Activated naive CD4-positive, alpha-beta T cell treated with anti-CD3 and anti-CD28 coated beads, Interleukin-2, amount 50 U/mL, for 16 hours (primary cell): ENCODE results near the gene ADM.

Experiments
- DNase-seq: peaks from one replicate; pipeline ENCODE4 v3.0.0-alpha.2; 2020

The ADM gene

GRCh38 chr11:10310301-10310841 lies 5.5 kb downstream of the ADM start:
- no peak for DNase-seq

- DNase-seq = no peak
Observed at GRCh38 chr11:10311802-10312201, 6.9 kb downstream of the ADM start.

- no peak for DNase-seq
Observed at GRCh38 chr11:10314199-10315072, 9.6 kb downstream of the ADM start.

DNA sequence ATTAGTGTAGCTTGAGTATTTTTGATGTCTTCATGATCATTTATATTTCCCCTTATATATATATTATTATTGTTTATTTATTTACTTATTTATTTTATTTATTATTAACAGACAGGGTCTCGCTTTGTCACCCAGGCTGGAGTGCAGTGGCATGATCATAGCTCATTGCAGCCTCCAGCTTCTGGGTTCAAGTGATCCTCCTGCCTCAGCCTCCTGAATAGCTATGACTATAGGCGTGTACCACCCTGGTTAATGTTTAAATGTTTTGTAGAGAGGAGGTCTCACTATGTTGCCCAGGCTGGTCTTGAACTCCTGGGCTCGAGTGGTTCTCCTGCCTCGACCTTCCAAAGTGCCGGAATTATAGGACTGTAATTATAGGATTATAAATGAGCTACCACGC lies 10.2 kb downstream of the ADM start:
- no peak for DNase-seq

DNA sequence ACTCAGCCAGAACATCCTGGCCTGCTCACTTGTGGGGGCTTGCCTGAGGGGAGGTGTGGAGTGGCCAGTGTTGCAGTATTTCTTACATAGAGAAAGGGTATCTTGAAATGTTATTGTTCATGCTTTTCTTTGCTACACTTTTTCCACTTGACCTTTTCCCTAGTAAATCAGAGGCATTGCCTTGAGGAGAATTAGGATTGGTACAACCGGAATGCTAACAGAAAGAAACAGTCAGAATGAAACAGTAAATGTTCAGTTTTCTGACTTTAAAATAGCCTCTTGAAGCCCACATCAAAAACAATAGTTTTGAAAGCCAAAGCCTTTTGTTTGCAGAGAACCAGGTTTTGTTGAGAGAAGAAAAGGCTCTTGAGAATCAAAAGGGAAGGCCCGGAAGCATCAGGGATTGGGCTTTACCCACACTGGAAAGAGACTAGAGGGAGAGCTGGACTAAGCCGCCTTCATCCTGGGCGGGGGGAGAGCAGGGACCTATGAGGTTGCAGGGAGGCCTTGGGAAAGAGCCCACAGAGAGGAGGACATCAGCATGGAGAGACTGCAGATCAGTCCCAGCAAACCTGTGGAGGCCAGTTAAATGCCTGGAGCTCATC lies 12.4 kb downstream of the ADM start:
- no peak for DNase-seq

- no peak for DNase-seq
Observed at GRCh38 chr11:10317776-10318526, 13.1 kb downstream of the ADM start.

GRCh38 chr11:10318527-10318802 lies 13.6 kb downstream of the ADM start:
- no peak for DNase-seq

DNA sequence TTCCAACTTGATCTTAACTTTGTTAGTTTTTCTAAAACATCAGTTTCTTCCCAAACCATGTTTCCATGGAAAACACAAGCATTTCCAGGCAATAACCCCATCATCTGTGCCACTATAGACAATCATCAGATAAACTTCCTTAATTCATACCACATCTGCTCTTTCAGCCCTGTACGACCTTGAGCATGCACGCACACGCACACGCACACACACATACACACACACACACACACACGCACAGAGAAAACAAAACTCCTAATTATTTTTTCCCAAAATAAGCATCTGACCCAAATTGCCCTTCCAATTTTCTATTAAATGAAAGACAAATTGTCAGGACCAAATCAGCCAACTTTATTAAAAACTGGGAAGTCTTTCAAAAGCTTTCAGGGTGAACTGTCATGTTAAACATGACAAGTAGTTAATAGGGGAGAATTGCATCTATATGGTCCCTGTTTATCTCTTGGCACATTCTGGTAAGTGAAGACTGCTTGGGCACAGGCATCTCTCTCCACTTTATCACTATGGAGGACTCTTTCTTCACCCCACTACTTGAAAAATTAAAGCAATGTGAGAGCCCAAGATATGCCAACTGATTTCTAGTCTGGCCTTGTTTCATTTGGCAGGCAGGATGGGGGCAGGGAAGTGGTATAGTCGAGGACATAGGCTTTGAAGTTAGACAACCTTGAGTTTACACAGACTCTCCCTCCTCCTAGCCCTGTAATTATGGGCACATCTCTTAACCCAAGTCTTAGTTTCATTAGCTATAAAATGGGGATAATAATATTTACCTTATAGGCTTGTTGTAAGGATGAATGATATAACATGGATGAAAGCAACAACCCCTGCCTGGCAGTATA lies 15.1 kb downstream of the ADM start:
- no peak for DNase-seq

- no peak for DNase-seq
Observed at GRCh38 chr11:10320736-10321465, 16.0 kb downstream of the ADM start.

DNA sequence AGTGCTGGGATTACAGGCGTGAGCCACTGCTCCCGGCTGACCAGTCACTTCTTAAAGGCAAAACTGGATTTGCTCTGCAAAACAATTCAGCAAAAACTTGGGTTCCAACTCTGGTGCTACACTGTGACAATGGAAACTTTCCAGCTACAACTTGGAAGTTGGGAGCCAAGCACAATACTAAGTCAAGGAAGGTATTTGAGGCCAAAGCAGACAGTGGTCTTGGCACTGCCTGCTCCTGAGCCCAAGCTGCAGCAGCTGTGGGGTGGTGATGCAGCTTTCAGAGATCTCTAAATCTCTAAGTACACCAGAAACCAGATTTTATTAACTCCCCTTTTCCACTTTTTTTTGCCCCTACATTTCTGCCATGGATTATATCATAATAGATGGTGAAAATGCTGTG lies 17.5 kb downstream of the ADM start:
- no peak for DNase-seq

DNA sequence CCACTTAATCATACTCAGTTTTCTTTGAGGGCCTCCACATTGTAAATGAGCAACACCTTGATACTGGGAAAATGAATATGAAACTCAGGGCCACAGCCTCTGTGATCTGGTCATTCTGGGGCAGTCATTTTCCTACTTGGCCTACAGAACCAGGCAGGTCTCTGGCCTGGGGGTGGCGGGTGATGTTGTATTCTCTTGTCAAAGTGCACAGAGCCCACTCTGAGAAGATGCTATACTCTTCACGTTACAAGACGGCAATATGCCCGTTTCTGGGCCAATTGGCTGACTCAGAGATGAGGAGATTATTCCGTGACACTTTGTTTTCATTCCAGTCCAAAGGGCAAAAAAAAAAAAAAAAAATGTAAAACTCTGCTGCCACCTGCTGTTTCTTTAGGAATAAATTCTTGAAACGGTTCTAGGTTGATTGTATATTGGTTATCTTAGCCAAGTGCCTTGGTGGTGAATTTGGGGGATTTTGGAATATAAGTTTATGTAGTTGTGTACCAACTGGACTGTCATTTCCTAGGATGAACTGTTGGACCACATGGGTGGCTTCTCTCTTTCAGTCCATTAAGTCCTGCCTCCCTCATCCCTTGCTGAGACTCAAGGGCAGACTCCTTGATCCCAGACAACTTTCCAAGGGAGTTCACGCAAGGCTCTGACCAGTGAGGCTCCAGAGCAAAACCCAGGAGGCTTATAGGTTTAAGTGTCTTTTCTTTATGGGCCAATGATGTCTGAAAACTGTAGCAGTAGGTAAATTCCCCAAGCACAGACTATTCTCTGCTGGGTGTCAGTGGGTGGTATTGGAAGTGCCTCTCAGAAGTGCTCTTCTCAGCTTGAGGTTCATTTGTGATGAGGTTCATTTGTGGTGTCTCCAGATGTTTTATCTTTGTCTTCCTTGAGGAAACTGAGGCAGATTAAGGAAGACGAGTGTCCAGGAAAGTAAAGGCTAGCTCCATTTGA lies 18.2 kb downstream of the ADM start:
- DNase-seq = peak; percentile 57

DNA sequence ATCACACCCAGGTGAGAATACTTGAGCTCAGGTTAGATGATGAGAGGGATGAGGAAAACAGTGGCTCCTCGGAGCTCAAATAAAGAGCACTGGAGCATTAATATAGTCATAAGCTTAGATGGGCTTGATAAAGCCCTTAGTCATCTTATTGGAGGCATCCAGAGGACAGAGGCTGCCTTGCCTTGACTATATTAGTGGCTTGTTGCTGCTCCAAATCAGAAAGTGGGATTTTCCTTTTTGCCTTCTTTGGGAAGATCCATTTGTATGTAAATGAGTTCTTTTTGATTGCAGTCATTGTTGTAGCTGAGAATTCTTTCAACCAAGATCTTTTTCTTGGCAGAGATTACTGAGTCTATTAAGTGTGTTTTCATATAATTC lies 18.9 kb downstream of the ADM start:
- no peak for DNase-seq

- DNase-seq = no peak
Observed at GRCh38 chr11:10324474-10324873, 19.6 kb downstream of the ADM start.

DNA sequence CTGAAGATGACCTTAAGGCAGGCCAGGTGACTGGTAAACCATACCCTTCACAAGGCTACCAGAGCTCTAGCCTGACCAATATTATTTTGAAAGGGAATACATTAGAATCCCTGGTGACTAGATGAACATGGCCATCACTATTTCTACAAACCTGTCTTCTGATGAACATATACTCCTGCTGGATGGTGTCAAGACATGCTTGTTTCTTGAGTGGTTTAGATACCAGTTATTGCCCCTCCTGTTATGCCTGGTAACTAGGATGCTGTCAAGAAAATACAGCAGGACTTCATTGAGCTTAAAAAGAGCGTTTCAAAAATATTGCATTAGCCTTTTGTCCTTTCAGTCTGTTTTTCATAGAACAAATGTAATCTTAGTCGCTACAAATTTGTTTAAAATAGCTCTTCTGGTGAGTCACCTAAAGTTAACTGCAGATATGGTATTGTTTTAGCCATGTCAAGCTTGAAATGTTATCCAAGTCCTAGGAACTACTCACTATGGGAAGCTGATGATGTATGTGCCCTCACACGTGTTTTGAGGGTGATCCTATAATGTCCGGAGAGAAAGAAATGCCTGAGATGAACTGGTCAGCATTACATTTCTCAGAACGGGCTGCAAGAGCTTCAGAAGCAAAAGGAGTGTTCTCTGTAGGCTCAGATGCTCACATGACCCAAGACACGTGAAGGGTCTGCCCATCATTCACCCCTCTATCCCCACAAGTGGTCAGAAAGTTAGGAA lies 20.6 kb downstream of the ADM start:
- DNase-seq = no peak

DNA sequence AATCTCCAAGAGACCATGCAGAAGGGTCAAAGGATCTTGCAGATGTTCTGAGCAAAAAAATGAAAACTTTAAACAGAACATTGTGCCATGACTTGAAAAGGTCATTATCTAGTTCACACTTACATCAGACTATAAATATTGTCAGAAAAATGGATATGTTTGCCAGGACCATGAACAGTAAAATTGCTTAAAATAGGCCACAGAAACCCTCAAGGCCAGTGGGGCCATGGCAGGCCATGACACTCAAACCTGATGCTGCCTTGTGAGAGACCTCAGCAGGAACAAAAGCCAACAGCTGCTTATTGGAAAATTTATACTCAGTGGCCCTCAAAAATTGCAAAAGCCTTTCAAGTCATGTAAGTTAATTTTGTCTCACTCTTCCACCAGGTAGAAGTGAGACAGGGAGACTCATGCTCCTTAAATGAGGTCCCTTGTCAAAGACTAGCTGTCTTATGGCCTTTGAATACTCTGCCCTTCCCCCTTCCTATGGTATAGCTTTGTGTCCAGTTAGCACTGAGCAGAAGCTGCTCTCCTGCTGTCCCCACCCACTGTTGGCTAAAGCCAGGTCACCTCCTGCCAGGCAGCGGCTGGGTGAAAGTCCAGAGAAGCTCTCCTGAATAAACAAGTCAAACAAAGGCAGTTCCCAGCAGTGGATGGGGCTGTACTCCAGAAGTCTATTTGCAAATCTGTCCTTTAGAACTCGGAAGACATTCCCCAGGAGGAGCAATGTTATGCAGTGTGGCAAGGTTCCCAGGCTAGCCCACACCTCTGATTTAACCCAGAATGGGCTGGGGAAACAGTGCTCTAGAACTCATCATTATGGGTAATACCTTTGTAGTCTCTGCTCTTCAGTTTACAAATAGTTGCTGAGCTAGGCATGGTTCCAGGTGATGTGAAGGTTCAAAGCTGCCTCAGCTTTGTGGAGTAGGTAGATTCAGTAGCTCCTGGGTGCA lies 21.4 kb downstream of the ADM start:
- no peak for DNase-seq

- DNase-seq = no peak
Observed at GRCh38 chr11:10327254-10327653, 22.4 kb downstream of the ADM start.

DNA sequence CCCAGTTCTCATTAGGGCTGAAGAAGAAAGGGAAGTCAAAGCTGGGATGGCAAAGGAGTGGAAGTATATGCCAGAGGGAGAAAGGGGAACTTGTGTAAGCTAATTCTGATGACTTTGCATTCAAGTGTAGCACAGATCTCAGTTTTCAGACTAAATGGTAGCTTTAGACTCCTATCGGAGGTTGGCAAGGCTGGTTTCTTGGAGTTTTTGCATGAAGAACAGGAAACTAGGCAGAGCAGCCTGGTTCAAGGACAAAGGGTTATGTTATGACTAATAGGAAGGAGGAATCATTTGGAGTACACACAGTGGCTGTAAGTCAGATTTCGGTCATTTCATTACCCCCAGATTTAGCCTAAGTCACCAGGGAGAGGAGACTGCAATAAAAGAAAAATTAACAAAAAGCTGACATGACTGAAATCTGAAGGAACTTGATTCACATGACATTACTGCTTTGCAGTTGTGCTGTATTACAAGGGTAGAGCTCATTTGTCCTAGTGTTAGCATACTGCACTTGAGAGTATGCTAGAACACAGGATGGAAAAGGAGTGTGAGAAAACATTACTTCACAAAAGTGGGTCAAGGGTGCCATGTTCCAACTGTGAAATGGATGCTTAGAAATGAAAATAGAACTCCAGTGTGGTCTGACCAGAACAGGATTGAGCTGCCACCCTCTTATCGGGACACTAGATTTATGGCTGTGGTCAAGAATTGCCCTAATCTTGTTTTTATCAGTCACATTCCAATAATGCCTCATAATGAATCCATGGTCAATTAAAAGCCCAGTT lies 23.6 kb downstream of the ADM start:
- DNase-seq = no peak

GRCh38 chr11:10329356-10329755 lies 24.5 kb downstream of the ADM start:
- no peak for DNase-seq
